CD14-positive monocyte (primary cell): Measurements from ENCODE around the gene INPP5J. TPM values are rescaled to one million over a fixed set of nuclear protein-coding genes. Genes with fewer than 3 reads are reported as not detected.

Experiments used
- DNase-seq, 3 donors: peaks; one replicate each; pipeline ENCODE4 v3.0.0-alpha.2; 2011 to 2022
- H2AFZ ChIP-seq: 2 replicates; pipeline ENCODE4 v1.6.0; 2012; ENCODE audit warnings: mild to moderate bottlenecking, low read depth, low read length, inconsistent platforms; ENCODE audit not compliant: insufficient read depth, poor library complexity, severe bottlenecking
- H3K27ac ChIP-seq, 2 donors: 1 replicate in 1 of 2; 2 replicates in 1 of 2; pipeline ENCODE4 v1.5.1; 2012 to 2013; ENCODE audit warnings: low read length in 2 of 2, control low read depth in 1 of 2, inconsistent platforms in 1 of 2, low read depth in 1 of 2, mild to moderate bottlenecking in 1 of 2
- H3K27me3 ChIP-seq, 2 donors: one replicate each; pipeline versions ENCODE4 v1.6.0 to v1.6.1; 2011 to 2013; ENCODE audit warnings: low read length in 2 of 2; ENCODE audit not compliant: control insufficient read depth in 2 of 2, insufficient read depth in 2 of 2
- H3K36me3 ChIP-seq, 2 donors: replicated peaks in 1 of 2; 1 replicate in 1 of 2; 2 replicates in 1 of 2; pipeline versions ENCODE4 v1.5.1 to v1.6.1; 2012 to 2013; ENCODE audit warnings: low read length in 2 of 2, control low read depth in 1 of 2, inconsistent platforms in 1 of 2, mild to moderate bottlenecking in 1 of 2; ENCODE audit not compliant: insufficient read depth in 2 of 2, control insufficient read depth in 1 of 2
- H3K4me1 ChIP-seq, 2 donors: 1 replicate in 1 of 2; 2 replicates in 1 of 2; pipeline versions ENCODE4 v1.5.1 to v1.6.1; 2012 to 2013; ENCODE audit warnings: low read length in 2 of 2, control low read depth in 1 of 2, inconsistent platforms in 1 of 2, mild to moderate bottlenecking in 1 of 2, moderate library complexity in 1 of 2; ENCODE audit not compliant: insufficient read depth in 2 of 2, control insufficient read depth in 1 of 2
- H3K4me2 ChIP-seq: replicated peaks from 2 replicates; pipeline ENCODE3; 2012; ENCODE audit warnings: low read length, moderate library complexity, mild to moderate bottlenecking; ENCODE audit not compliant: poor library complexity, severe bottlenecking; ENCODE audit errors: extremely low read depth
- H3K4me3 ChIP-seq, 3 experiments: fragments of 200-600 bp in 1 of 3; sonication (generic) in 1 of 3; replicated peaks in 1 of 3; 1 replicate in 2 of 3; 2 replicates in 1 of 3; pipeline ENCODE4 v1.5.1; 2011 to 2013; ENCODE audit warnings: low read length in 3 of 3, mild to moderate bottlenecking in 3 of 3, control low read depth in 2 of 3, low read depth in 2 of 3, inconsistent platforms in 1 of 3, moderate library complexity in 1 of 3
- H3K79me2 ChIP-seq: 2 replicates; pipeline ENCODE4 v1.6.0; 2012; ENCODE audit warnings: mild to moderate bottlenecking, control low read depth, inconsistent platforms, low read length, moderate library complexity; ENCODE audit not compliant: insufficient read depth
- H3K9ac ChIP-seq: 2 replicates; pipeline ENCODE4 v1.6.0; 2017; ENCODE audit warnings: low read length, mild to moderate bottlenecking; ENCODE audit not compliant: insufficient read depth, poor library complexity, severe bottlenecking
- H3K9me3 ChIP-seq, 2 donors: replicated peaks in 1 of 2; 1 replicate in 1 of 2; 2 replicates in 1 of 2; pipeline versions ENCODE4 v1.5.1 to v1.6.1; 2012 to 2013; ENCODE audit warnings: low read length in 2 of 2, control low read depth in 1 of 2; ENCODE audit not compliant: control insufficient read depth in 1 of 2, insufficient read depth in 1 of 2
- H4K20me1 ChIP-seq: 2 replicates; pipeline ENCODE4 v1.6.0; 2012; ENCODE audit warnings: mild to moderate bottlenecking, low read length, control low read depth, moderate library complexity; ENCODE audit not compliant: insufficient read depth
- H3K27ac Mint-ChIP-seq, 7 donors: one replicate each; pipeline ENCODE4 v1.8.0; 2020; ENCODE audit warnings: mild to moderate bottlenecking in 7 of 7, mixed read lengths in 7 of 7, moderate library complexity in 6 of 7, inconsistent platforms in 2 of 7
- H3K27me3 Mint-ChIP-seq, 3 donors: one replicate each; pipeline ENCODE4 v1.8.0; 2021 to 2022; ENCODE audit warnings: low read depth in 3 of 3, mild to moderate bottlenecking in 3 of 3, mixed read lengths in 3 of 3, moderate library complexity in 3 of 3, inconsistent platforms in 1 of 3
- H3K36me3 Mint-ChIP-seq, 2 donors: one replicate each; pipeline ENCODE4 v1.8.0; 2020; ENCODE audit warnings: mixed read lengths in 2 of 2, inconsistent platforms in 1 of 2, mild to moderate bottlenecking in 1 of 2
- H3K4me1 Mint-ChIP-seq: one replicate; pipeline ENCODE4 v1.8.0; 2020; ENCODE audit warnings: mild to moderate bottlenecking, mixed read lengths
- H3K4me3 Mint-ChIP-seq, 2 donors: one replicate each; pipeline ENCODE4 v1.8.0; 2020; ENCODE audit warnings: mild to moderate bottlenecking in 2 of 2, mixed read lengths in 2 of 2, moderate library complexity in 1 of 2
- H3K9me3 Mint-ChIP-seq, 7 donors: one replicate each; pipeline ENCODE4 v1.8.0; 2020 to 2022; ENCODE audit warnings: mixed read lengths in 7 of 7, mild to moderate bottlenecking in 6 of 7, moderate library complexity in 6 of 7, inconsistent platforms in 2 of 7
- WGBS: methylation state at CpG from one replicate; pipeline ENCODE4 v1.1.5; 2013; ENCODE audit warnings: missing lambda C conversion rate; ENCODE audit not compliant: insufficient coverage; 5-methylcytosine and 5-hydroxymethylcytosine counted together
- intact Hi-C, 2 donors: fragments of 100-400 bp; cut with micrococcal nuclease; formaldehyde crosslinking; loops; one replicate each; pipeline versions ENCODE4 v1.15.0 to v1.15.1; 2023
- polyA plus RNA-seq, 3 donors: library from polyadenylated mRNA; depleted of rRNA in 1 of 3; unstranded in 2 of 3; stranded (reverse) in 1 of 3; fragments of 300-500 nt in 2 of 3; fragments of >200 nt in 1 of 3; fragmentation: Illumina TruSeq in 2 of 3; gene quantifications; 1 replicate in 2 of 3; 2 replicates in 1 of 3; pipeline ENCODE4 v1.2.3, GENCODE V29; 2012 to 2021
- TF ChIP-seq, protein P1 (sequence below): fragments of 200-600 bp; IDR thresholded peaks from one replicate; pipeline ENCODE4 v1.8.0; 2022; ENCODE audit warnings: antibody characterized with exemption, mild to moderate bottlenecking

INPP5J gene
- polyA plus RNA-seq, 3 donors, result 0.03 TPM; not detected in 2

GRCh38 chr22:31127181-31127772 lies 4.5 kb downstream of the INPP5J start:
- H3K27me3 Mint-ChIP-seq, result peaks cover 1 to 3% (median 2%) of the 10 kb centered on the region in 3 donors
- Histone ChIP-seq H3K4me2 (peak overlapping the region; percentile 23), H3K79me2 (no peaks in the 10 kb centered on the region), H3K27me3 (no peaks in the 10 kb centered on the region), H3K27ac (no peak overlapping the region), H4K20me1 (no peaks in the 10 kb centered on the region), H3K9ac (no peak overlapping the region), H3K4me1 (peaks cover 6 to 7% of the 10 kb centered on the region in 2 donors), H3K4me3 (peak overlapping the region in 1 of 3 experiments; percentile 33), H3K36me3 (no peaks in the 10 kb centered on the region), H2AFZ (peak overlapping the region; percentile 62), H3K9me3 (no peaks in the 10 kb centered on the region)
- DNase-seq, result no peak
- peak overlapping the region in 1 of 2 donors; percentile 28 for H3K4me3 Mint-ChIP-seq
- H3K9me3 Mint-ChIP-seq, result peaks cover 0 to 2% (median 0%) of the 10 kb centered on the region in 7 donors
- TF ChIP-seq, protein P1, sequence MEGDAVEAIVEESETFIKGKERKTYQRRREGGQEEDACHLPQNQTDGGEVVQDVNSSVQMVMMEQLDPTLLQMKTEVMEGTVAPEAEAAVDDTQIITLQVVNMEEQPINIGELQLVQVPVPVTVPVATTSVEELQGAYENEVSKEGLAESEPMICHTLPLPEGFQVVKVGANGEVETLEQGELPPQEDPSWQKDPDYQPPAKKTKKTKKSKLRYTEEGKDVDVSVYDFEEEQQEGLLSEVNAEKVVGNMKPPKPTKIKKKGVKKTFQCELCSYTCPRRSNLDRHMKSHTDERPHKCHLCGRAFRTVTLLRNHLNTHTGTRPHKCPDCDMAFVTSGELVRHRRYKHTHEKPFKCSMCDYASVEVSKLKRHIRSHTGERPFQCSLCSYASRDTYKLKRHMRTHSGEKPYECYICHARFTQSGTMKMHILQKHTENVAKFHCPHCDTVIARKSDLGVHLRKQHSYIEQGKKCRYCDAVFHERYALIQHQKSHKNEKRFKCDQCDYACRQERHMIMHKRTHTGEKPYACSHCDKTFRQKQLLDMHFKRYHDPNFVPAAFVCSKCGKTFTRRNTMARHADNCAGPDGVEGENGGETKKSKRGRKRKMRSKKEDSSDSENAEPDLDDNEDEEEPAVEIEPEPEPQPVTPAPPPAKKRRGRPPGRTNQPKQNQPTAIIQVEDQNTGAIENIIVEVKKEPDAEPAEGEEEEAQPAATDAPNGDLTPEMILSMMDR, result no peak
- peaks cover 8% of the 10 kb centered on the region for H3K4me1 Mint-ChIP-seq
- H3K36me3 Mint-ChIP-seq, result no peaks in the 10 kb centered on the region
- intact Hi-C loops, result no loop called here
- peak overlapping the region in 1 of 7 donors; percentile 51 for H3K27ac Mint-ChIP-seq
- WGBS, result 19% methylated on average over 10 of the region's 19 CpGs

- Mint-ChIP-seq H3K27me3 (peaks cover 1 to 3% (median 2%) of the 10 kb centered on the region in 3 donors), H3K9me3 (peaks cover 0 to 2% (median 0%) of the 10 kb centered on the region in 7 donors), H3K4me1 (peaks cover 8% of the 10 kb centered on the region), H3K4me3 (no peak overlapping the region), H3K27ac (no peak overlapping the region), H3K36me3 (no peaks in the 10 kb centered on the region)
- no peak for DNase-seq
- no peak overlapping the region for H3K4me3 ChIP-seq
- no peaks in the 10 kb centered on the region for H4K20me1 ChIP-seq
- no peak overlapping the region for H3K9ac ChIP-seq
- H3K79me2 ChIP-seq, result no peaks in the 10 kb centered on the region
- no peak overlapping the region for H3K27ac ChIP-seq
- H3K36me3 ChIP-seq, result no peaks in the 10 kb centered on the region
- TF ChIP-seq, protein P1, result no peak
- peaks cover 6 to 7% of the 10 kb centered on the region in 2 donors for H3K4me1 ChIP-seq
- 93% methylated on average over 5 of the region's 7 CpGs for WGBS
- no peak overlapping the region for H2AFZ ChIP-seq
- no peak overlapping the region for H3K4me2 ChIP-seq
- H3K9me3 ChIP-seq, result no peaks in the 10 kb centered on the region
- no peaks in the 10 kb centered on the region for H3K27me3 ChIP-seq
- intact Hi-C loops, result no loop called here
These were observed 5.4 kb downstream of the INPP5J start for GRCh38 chr22:31128156-31128555.
